Measurements from ENCODE around the gene SMURF1.

DNA sequence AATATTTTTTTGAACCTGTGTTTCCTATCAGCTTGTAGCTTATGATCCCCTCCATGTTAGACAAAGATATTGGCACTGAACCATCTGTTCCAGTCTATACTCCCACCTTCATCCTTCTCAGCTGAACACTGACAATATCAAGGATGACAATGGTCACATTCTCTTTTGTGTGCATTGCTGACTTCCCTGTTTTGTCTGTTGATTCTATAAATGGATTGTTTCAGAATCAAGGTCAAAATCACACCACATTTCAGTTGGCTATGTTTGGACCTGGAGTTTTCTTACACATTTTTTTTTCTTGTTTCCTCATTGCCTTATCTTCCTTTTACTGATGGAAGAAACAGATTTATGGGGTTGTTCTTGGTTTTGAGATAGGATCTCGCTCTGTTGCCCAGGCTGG, 11.3 kb upstream of the SMURF1 start:
- TF ChIP-seq, protein P1, sequence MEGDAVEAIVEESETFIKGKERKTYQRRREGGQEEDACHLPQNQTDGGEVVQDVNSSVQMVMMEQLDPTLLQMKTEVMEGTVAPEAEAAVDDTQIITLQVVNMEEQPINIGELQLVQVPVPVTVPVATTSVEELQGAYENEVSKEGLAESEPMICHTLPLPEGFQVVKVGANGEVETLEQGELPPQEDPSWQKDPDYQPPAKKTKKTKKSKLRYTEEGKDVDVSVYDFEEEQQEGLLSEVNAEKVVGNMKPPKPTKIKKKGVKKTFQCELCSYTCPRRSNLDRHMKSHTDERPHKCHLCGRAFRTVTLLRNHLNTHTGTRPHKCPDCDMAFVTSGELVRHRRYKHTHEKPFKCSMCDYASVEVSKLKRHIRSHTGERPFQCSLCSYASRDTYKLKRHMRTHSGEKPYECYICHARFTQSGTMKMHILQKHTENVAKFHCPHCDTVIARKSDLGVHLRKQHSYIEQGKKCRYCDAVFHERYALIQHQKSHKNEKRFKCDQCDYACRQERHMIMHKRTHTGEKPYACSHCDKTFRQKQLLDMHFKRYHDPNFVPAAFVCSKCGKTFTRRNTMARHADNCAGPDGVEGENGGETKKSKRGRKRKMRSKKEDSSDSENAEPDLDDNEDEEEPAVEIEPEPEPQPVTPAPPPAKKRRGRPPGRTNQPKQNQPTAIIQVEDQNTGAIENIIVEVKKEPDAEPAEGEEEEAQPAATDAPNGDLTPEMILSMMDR (IDR thresholded peaks at IDR 0.05): no peak
- no peak for TF ChIP-seq POLR2AphosphoS5 (IDR thresholded peaks at IDR 0.05)
- no peak for TF ChIP-seq POLR2A (IDR thresholded peaks at IDR 0.05)
- TF ChIP-seq EP300 (IDR thresholded peaks at IDR 0.05; ENCODE audit: low read depth): no peak
